K562 (cell line): ENCODE results near the gene RITA1. TPM values are rescaled to one million over a fixed set of nuclear protein-coding genes. Genes with fewer than 3 reads are reported as not detected.

Experiments
- FOXA1 ChIP-seq: fragments of 450-650 bp; IDR thresholded peaks from 2 replicates; pipeline ENCODE4 v1.6.1; 2016; ENCODE audit warnings: mild to moderate bottlenecking, borderline replicate concordance
- KLF16 ChIP-seq: IDR thresholded peaks from 2 replicates; pipeline ENCODE4 v1.6.1; 2016; ENCODE audit warnings: antibody characterized with exemption
- MGA ChIP-seq: fragments of 450-650 bp; IDR thresholded peaks from 2 replicates; pipeline ENCODE4 v1.6.1; 2016; ENCODE audit warnings: mild to moderate bottlenecking, moderate library complexity
- ZKSCAN1 ChIP-seq: fragments of 150-350 bp; IDR thresholded peaks from 2 replicates; pipeline ENCODE4 v1.6.1; 2016; ENCODE audit warnings: low read depth, low read length
- ZNF395 ChIP-seq: fragments of 200-800 bp; sonication (Bioruptor generic); IDR thresholded peaks from 2 replicates; pipeline ENCODE4 v1.6.1; 2017; ENCODE audit warnings: missing genetic modification characterization, missing compliant biosample characterization
- polyA plus RNA-seq, 8 experiments: library from polyadenylated mRNA; depleted of rRNA in 4 of 8; stranded (reverse) in 5 of 8; unstranded in 3 of 8; fragments of >200 nt; fragmentation: Nextera tagmentation in 2 of 8; fragmentation: Illumina TruSeq in 1 of 8; extraction: Ambion mirVana in 2 of 8; extraction: Trizol in 1 of 8; gene quantifications; 2 replicates each; pipeline versions ENCODE4 v1.2.1 to v1.2.3, GENCODE V29; 2011 to 2014; ENCODE audit warnings: inconsistent platforms in 1 of 8, missing spikeins in 1 of 8
- total RNA-seq, 7 experiments: library from RNA; depleted of rRNA in 6 of 7; stranded (reverse); fragments of >200 nt in 6 of 7; fragmentation: Illumina TruSeq in 2 of 7; extraction: Trizol in 2 of 7; gene quantifications; 2 replicates each; pipeline versions ENCODE4 v1.2.1 to v1.2.3, GENCODE V29; 2011 to 2021; ENCODE audit warnings: low replicate concordance in 1 of 7
- TF ChIP-seq, protein P1 (sequence below): fragments of 450-650 bp; IDR thresholded peaks from 2 replicates; pipeline ENCODE4 v1.6.1; 2016; ENCODE audit warnings: low read depth, mild to moderate bottlenecking, moderate library complexity
- TF ChIP-seq, protein P2 (sequence below): sonication (generic); formaldehyde crosslinking; IDR thresholded peaks from 2 replicates; pipeline ENCODE4 v1.8.0; 2022; ENCODE audit warnings: mild to moderate bottlenecking, missing genetic modification reagents

RITA1 gene
- total and polyA plus RNA-seq, 9 of the 15 experiments (the other 6 are each of a cell fraction or from before 2014, with no cell fraction given): 2.8 to 40.4 (median 18.0) TPM

GRCh38 chr12:113208041-113208934, 22.8 kb downstream of the RITA1 start (continued):
- TF ChIP-seq MGA (peak; percentile 68), ZNF395 (CRISPR knock-in tag) (peak; percentile 72; the same call in 1 of the 2 replicates), ZKSCAN1 (peak; percentile 79; the same call in 1 of the 2 replicates), KLF16 (peak; percentile 63; the same call in 1 of the 2 replicates), FOXA1 (no peak)
- TF ChIP-seq, protein P1, sequence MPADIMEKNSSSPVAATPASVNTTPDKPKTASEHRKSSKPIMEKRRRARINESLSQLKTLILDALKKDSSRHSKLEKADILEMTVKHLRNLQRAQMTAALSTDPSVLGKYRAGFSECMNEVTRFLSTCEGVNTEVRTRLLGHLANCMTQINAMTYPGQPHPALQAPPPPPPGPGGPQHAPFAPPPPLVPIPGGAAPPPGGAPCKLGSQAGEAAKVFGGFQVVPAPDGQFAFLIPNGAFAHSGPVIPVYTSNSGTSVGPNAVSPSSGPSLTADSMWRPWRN: peak; percentile 70
- TF ChIP-seq, protein P2, sequence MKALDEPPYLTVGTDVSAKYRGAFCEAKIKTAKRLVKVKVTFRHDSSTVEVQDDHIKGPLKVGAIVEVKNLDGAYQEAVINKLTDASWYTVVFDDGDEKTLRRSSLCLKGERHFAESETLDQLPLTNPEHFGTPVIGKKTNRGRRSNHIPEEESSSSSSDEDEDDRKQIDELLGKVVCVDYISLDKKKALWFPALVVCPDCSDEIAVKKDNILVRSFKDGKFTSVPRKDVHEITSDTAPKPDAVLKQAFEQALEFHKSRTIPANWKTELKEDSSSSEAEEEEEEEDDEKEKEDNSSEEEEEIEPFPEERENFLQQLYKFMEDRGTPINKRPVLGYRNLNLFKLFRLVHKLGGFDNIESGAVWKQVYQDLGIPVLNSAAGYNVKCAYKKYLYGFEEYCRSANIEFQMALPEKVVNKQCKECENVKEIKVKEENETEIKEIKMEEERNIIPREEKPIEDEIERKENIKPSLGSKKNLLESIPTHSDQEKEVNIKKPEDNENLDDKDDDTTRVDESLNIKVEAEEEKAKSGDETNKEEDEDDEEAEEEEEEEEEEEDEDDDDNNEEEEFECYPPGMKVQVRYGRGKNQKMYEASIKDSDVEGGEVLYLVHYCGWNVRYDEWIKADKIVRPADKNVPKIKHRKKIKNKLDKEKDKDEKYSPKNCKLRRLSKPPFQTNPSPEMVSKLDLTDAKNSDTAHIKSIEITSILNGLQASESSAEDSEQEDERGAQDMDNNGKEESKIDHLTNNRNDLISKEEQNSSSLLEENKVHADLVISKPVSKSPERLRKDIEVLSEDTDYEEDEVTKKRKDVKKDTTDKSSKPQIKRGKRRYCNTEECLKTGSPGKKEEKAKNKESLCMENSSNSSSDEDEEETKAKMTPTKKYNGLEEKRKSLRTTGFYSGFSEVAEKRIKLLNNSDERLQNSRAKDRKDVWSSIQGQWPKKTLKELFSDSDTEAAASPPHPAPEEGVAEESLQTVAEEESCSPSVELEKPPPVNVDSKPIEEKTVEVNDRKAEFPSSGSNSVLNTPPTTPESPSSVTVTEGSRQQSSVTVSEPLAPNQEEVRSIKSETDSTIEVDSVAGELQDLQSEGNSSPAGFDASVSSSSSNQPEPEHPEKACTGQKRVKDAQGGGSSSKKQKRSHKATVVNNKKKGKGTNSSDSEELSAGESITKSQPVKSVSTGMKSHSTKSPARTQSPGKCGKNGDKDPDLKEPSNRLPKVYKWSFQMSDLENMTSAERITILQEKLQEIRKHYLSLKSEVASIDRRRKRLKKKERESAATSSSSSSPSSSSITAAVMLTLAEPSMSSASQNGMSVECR (CRISPR knock-in tag): peak; percentile 52; the same call in 1 of the 2 replicates
